RKO (cell line): ENCODE measurements around the gene SRCAP.

Experiments
- DNase-seq: peaks from one replicate; pipeline ENCODE4 v3.0.0-alpha.2; 2016; ENCODE audit warnings: low spot score

Gene SRCAP

DNA sequence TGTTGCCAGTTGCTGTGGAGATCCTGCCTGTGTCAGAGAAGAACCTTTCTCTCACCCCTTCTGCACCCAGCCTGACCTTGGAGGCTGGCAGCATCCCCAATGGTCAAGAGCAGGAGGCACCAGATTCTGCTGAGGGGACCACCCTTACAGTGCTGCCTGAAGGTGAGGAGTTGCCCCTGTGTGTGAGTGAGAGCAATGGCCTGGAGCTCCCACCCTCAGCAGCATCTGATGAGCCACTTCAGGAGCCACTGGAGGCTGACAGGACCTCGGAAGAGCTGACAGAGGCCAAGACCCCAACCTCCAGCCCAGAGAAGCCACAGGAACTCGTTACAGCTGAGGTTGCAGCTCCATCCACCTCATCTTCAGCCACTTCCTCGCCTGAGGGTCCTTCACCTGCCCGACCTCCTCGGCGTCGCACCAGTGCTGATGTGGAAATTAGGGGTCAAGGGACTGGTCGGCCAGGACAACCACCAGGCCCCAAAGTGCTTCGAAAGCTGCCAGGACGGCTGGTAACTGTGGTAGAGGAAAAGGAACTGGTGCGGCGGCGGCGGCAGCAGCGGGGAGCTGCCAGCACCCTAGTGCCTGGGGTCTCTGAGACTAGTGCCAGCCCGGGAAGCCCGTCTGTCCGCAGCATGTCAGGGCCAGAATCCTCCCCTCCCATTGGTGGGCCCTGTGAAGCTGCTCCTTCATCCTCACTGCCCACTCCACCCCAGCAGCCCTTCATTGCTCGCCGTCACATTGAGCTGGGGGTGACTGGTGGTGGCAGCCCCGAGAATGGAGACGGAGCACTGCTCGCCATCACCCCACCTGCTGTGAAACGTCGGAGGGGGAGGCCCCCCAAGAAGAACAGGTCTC lies 39.0 kb downstream of the SRCAP start:
- no peak for DNase-seq

DNA sequence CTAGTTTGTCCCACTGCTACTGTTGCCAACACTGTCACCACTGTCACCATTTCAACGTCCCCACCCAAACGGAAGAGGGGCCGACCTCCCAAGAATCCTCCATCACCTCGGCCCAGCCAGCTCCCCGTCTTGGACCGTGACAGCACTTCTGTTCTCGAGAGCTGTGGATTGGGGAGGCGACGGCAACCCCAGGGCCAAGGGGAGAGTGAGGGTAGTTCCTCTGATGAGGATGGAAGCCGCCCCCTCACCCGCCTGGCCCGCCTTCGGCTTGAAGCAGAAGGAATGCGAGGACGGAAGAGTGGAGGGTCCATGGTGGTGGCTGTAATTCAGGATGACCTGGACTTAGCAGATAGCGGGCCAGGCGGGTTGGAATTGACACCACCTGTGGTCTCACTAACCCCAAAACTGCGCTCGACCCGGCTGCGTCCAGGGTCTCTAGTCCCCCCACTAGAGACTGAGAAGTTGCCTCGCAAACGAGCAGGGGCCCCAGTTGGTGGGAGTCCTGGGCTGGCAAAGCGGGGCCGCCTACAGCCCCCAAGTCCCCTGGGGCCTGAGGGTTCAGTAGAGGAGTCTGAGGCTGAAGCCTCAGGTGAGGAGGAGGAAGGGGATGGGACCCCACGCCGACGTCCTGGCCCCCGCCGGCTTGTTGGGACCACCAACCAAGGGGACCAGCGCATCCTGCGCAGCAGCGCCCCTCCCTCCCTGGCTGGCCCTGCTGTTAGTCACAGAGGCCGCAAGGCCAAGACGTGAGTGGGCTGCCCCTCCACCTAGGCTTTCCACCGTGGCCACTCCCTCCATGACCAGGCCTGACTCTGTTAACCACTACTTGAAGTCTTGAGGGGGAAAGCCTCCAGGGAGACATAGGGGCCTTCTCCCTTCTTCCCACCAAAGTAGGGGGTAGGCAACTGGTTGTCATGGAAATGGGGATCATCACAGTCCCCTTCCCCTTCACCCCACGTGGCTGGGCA lies 40.3 kb downstream of the SRCAP start:
- DNase-seq = no peak

DNA sequence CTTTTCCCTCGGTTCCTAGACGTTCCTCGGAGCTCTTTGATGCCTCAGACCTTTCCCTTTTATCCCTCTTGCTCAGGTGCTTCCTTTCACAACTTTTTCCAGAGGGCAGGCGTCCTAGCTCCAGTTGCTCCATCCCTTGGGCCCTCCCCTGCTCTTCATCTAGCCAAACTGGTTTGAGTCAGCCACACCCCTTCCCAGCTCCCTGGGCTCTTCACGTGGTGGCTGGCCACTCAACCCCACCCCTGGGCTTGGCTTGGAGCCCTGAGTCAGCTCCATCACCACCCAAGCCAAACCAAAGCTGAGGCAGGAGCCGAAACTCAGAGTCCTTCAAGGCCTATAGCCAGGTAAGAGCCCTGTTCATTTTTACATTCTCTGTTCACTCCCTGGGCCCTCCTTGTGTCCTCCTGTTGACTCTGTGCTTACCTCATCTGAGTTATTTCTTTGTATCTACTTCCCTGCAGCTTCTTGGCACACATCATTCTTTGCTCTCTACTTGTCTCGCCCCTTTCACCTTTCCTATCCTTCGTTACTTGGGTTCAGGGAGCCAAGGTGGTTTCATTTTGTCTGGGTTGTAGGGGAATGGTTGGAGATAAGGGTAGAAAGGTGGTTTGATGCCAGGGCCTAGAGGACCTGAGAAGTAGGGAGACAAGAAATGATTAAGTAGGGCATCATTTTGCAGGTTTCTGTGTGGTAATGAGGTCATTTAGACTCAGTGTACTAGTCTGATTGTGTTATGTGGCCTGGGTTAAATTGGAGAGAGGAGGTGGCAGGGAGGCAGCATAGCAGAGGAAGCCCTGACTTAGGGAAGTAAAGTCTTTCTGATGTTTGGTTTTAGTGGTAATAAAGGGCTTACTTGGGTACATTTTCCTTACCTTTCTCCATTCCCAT lies 41.6 kb downstream of the SRCAP start:
- no peak for DNase-seq

DNA sequence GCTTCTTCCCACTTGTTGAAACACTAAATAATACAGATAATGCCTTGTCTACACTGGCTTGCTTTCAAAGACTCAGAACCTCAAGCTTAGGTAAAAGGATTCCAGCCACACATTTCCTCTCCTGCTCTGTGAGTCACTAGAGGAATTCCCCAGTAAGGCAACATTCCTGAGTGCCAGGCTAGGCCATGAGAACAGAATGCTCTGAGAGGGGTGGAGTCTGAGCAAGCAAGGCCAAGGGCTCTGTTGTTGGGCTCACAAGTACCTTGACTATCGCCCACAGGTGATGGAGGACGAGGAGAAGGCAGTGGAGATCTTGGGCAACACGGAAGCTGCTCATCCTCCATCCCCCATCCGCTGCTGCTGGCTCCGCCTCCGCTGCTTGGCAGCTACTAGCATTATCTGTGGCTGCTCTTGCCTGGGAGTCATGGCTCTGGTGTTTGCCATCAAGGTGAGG lies 42.5 kb downstream of the SRCAP start:
- DNase-seq = peak; percentile 45

DNA sequence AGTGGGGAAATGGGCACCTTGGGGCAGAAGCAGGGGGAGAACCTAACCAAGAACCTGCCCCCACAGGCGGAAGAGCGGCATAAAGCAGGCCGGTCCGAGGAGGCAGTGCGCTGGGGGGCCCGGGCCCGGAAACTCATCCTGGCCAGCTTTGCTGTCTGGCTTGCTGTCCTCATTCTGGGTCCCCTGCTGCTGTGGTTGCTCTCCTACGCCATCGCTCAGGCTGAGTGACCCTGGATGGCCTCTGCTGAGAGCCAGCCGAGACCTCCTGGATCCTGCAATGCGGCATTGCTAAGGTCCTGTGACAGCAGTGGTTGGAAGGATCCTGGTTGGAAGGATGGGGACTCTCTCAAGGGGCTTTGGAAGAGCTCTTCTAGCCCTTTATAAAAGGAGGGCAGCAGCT lies 44.7 kb downstream of the SRCAP start:
- no peak for DNase-seq

DNA sequence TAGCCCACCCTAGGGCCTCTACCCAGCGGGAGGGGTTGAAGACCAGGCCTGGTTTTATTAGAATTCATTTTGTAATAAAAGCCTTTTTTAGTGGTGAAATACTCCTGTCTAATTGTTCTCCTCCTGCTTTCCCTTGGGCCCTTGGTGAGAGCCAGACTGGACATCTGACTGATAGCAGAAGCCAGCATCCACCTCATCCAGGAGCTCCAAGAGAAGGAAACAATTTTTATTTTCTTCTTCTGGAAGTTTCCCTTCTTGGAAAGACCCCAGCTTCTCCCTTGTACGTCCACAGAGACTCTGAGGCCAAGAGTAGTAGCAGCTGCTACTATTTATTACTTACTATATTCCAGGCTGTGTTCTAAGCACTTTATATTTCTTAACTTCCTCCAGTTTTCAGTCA lies 45.2 kb downstream of the SRCAP start:
- DNase-seq = no peak

DNA sequence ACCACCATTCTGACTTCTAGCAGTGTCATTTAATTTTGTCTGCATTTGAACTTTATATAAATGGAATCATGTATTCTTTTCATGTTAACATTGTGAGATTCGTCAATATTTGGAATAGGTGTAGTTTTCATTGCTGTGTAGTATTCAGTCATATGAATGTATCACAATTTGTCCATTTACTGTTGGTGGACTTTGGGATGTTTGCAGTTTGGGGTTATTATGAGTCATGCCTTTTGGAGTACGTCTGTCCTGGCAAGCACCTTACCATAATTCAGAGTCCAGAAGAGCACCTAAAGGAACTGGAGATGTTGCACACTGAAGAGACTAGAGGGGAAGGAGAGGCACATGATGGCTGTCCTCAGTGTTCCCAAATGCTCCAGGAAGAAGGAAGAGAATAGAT lies 46.1 kb downstream of the SRCAP start:
- no peak for DNase-seq

DNA sequence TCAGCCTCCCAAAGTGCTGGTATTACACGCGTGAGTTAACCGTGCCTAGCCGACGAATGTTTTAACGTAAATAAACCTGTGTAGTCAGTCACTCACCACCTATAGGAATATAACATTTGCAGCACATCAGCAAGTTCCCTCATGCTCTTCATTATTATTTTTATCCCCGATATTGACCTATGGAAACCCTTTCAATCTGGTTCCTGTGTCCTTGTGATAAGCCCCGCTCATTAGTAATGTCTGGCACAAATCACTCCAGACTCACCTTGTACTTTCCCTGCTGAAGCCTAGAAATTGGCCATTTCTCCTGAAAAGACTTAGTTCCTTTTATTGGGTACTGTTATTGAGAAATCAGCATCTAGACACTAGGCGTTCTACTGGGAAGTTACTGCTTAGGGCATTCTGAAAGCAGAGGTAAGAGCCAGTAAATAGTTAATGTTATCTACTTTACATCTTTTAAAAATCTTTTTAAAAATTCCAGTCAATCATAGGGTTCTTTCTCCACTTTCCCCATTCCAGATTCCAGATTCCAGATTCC lies 47.7 kb downstream of the SRCAP start:
- no peak for DNase-seq

DNA sequence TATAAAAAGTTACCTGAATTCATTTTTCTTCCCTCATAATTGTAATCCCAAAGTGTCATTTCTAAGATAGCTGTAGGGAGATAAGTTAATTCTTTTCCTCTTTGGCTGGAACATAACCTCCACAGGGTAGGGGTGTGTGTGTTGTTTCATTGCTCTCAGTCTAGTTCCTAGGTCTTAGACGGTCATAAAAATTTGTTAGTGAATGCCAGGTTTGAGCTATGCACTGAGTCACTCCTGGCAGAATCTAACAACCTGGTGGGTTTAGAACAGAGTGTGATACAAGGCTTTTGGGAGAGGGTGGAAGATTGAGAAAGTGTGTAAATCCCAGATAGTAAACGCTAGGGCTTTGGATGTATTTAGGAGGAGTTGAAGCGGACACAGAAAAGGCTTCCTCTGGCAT lies 48.4 kb downstream of the SRCAP start:
- DNase-seq = peak; percentile 53

DNA sequence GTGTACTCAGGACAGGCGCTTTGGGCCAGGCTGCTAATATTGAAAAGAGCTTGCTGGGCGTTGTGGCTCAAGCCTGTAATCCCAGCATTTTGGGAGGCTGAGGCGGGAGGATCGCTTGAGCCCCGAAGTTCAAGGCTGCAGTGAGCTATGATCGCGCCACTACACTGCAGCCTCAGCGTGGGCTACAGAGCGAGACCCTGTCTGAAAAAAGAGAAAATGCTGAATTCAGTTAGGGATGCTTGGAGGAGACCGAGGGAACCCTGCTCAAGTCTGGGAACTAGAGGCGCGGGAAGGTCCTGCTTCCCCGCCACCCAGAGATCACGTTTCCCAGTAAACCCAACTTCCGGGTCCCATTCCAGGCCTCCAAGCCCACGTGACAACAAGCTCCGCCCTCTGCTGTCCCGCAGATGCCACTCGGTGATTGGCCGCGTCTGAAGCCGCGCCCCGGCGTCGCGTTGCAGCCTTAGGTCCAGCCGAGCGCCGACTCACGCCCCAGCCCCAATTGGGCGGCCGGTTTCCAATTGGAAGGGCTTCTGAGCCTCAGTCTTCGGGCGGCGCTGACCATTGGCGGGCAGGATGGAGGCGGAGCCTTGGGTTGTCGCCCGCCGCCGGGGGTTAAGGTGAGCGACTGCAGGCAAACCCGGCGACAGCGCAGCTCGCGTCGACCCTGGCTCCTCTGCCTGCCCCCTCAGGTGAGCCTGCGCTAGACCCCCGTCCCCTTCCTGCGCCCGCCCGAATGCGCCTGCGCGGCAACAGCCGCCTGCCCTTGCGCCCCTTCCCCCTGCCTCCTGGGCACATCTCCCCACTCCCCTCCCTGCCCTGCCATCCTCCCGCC lies 49.0 kb downstream of the SRCAP start, which contains the start of gene PHKG2:
TSS of gene PHKG2 (plus strand) at position 627 of the 835 bp plus-strand sequence. CDS start 396 bp downstream, outside the sequence.
- peak; percentile 99 for DNase-seq

DNA sequence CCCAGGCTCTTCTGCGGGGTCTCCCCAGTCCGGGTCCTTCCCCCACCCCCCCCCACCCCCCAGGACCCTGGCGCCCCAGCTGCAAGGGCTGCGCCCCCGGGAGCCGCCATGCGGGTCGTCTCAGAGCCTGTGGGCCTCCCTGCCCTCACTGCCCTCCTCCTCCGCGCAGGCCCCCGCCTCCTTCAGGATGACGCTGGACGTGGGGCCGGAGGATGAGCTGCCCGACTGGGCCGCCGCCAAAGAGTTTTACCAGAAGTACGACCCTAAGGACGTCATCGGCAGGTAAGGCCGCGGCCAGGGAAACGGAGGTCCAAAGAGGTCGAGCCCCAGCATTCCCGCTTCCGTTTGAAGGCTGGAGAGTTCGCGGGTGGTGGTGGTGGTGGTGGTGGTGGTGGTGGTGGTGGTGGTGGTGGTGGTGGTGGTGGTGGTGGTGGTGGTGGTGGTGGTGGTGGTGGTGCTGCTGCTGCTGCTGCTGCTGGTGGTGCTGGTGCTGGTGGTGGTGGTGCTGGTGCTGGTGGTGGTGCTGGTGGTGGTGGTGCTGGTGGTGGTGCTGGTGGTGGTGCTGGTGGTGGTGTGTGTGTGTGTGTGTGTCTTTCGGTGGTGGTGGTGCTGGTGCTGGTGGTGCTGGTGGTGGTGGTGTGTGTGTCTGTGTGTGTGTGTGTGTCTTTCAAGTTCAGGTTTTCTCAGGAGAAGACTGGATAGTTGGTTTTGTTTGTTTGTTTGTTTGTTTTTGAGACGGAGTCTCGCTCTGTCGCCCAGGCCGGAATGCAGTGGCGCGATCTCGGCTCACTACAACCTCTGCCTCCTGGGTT lies 49.9 kb downstream of the SRCAP start:
- DNase-seq = peak; percentile 76

DNA sequence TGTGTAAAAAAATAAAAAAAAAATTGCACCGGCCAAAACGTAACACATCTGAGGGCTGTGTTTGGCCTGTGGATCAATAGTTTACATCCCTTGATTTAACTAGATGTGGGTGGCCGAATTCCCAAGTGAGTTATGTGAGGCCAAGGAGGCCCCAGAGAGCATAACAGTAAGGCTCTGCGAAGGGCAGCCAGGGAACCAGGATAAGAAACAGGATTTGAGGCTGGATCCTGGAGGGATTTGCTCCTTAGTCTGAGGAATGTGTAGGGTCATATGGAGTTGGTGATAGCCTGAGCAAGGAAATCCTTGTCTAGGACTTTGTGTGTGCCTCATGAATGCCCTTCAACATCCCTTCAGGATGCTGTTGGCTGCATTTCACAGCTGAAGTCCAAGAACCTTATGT lies 51.2 kb downstream of the SRCAP start:
- DNase-seq = no peak

DNA sequence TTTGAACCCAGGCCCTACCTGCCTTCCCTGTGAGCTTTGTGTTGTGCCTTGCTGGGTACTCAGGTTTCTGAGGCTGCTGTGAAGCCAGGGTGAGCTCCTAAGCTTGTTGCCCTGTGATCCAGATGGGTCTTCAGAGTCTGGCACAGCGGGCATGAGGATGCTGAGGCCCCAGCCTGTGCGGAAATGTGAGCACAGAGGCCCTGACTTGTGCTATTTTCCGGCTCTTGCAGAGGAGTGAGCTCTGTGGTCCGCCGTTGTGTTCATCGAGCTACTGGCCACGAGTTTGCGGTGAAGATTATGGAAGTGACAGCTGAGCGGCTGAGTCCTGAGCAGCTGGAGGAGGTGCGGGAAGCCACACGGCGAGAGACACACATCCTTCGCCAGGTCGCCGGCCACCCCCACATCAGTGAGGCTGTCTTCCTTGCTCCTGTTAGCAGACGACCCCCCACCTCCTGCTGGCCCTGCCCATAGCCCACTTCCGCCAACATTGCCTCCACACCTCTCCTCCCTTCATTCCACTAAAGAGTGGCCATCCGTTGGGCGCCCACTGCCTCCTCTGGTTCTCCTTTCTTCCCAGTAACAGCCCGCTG lies 52.0 kb downstream of the SRCAP start:
- DNase-seq = no peak

DNA sequence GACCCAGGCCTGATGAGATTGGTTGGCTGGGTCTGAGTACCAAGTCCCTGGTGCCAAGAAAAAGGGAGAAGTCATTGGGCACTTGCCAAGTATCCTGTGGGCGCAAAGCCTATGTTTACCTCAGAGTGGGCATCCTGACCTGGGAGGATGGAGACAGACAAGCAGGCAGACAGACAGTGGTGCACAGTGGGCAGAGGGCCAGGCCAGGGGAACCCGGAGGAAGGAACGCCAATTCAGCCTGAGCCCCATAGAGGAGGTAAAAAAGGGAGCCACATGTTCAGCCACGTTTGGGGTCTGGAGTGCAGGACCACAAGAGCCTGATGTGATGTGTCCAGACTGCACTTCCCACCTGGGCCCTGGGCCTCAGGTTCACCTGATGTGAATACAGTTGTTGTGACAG lies 54.6 kb downstream of the SRCAP start:
- DNase-seq = no peak

DNA sequence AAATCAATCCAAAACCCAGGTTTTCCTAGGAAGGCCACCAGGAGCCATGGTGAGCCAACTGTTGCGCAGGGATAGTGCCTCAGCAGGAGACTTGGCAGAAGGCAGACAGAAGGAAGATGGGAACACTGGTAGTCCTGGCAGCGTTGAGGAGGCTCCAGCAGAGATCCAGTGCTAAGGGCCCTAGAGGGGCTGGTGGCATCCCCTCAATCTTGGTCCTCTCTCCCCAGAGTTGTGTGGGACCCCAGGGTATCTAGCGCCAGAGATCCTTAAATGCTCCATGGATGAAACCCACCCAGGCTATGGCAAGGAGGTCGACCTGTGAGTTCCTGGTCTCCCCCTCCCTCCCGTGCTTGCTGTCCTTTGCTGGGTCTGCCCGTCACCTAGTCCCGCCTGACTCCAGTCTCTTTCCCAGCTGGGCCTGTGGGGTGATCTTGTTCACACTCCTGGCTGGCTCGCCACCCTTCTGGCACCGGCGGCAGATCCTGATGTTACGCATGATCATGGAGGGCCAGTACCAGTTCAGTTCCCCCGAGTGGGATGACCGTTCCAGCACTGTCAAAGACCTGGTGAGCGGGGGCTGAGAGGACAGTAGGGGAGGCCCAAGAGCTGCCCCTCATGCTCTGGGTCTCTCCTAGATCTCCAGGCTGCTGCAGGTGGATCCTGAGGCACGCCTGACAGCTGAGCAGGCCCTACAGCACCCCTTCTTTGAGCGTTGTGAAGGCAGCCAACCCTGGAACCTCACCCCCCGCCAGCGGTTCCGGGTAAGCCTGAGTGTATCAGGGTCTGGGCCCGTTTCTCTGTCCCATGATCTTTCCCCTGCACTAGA lies 57.2 kb downstream of the SRCAP start:
- no peak for DNase-seq

DNA sequence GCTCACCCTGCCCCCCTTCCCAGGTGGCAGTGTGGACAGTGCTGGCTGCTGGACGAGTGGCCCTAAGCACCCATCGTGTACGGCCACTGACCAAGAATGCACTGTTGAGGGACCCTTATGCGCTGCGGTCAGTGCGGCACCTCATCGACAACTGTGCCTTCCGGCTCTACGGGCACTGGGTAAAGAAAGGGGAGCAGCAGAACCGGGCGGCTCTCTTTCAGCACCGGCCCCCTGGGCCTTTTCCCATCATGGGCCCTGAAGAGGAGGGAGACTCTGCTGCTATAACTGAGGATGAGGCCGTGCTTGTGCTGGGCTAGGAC lies 57.8 kb downstream of the SRCAP start:
- no peak for DNase-seq

DNA sequence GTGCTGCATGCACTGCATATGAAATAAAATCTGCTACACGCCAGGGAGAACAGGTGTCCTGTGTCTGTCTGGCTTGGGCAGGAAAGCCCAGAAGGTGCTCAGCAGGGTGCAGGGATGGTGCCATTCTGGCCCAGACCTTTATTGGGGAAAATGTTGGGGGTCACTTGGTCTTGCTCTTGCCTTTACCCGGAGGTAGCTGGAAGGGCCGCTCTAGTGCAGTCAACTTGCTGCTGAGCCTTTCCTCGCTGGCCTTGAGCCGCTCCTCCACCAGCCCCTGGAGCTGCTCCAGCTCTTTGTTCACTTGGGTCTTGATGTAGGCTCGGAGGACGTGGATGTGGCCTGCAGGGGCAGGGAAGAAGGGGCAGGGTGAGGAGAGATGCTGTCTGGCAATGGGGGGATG lies 58.3 kb downstream of the SRCAP start:
- DNase-seq = no peak

DNA sequence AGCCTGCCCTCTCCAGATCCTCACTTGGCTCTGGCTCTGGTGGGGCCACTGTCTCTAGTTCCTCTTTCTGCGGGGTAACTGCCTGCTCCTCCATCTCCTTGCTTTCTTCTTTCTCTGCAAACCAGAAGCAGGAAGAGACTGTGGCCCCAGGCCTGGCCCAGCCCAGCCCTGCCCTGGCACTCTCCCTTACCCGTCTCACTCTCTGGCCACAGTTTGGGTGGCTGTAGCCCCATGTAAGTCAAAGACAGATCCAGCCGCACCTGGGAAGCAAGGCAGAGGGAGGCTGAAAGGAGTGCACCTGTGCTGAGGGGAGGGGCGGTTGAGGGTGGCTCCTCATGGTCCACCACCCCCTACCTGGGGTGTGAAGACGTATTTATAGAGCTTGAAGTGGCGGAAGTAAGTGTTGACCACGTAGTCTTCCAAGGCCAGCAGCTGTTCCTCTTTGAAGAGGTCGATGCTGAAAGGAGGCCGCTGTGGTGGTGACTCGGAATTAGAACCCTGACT lies 60.1 kb downstream of the SRCAP start:
- DNase-seq = no peak
